Right ventricle myocardium superior (tissue), 1 donor: ENCODE data around the gene SLC44A1. TPM values are rescaled to one million over a fixed set of nuclear protein-coding genes. Genes with fewer than 3 reads are reported as not detected.

Source experiments
- ATAC-seq: fragments of 200-7000 bp; cut with Tn5 transposase; one replicate; pipeline ENCODE4 v1.9.1; 2020; ENCODE audit warnings: mild to moderate bottlenecking; ENCODE audit not compliant: poor library complexity
- DNase-seq: peaks from one replicate; pipeline ENCODE4 v3.0.0-alpha.2; 2020
- intact Hi-C: fragments of 100-400 bp; cut with DNase I; formaldehyde crosslinking; loops from one replicate; pipeline ENCODE4 v1.11.2; 2022
- total RNA-seq: library from RNA; stranded (reverse); fragmentation: NEBNext Ultra II Directional; extraction: Animal tissue kit (Norgen Biotek cat#: 25700); gene quantifications from one replicate; pipeline ENCODE4 v1.2.1, GENCODE V29; 2021
- donor health status: DM: no; HTN: yes; CAD: no; lungs with severe emphysema.

SLC44A1 gene
- total RNA-seq, 1 donor from 2014 or later: 13.5 TPM

DNA sequence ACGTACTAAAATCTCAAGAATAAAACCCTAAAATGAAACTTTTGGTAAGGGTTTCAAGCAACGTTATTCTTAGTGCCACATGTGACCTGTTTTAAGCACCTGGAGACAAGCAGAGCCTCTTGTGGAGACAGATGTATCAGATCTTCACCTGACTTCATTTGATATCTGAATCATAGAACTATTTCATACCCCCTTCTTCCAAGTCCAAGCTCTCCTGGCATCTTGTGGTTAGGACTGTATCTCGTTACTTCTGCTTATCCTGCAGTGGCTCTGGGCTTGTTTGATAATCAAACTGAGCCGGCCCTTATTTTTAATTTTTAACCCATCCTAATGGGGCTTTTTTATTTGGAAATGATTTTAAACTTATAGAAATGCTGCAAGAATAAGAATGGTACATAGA, 192.3 kb downstream of the SLC44A1 start:
- ATAC-seq (no peak), DNase-seq (no peak)
- intact Hi-C loops: no loop called here

DNA sequence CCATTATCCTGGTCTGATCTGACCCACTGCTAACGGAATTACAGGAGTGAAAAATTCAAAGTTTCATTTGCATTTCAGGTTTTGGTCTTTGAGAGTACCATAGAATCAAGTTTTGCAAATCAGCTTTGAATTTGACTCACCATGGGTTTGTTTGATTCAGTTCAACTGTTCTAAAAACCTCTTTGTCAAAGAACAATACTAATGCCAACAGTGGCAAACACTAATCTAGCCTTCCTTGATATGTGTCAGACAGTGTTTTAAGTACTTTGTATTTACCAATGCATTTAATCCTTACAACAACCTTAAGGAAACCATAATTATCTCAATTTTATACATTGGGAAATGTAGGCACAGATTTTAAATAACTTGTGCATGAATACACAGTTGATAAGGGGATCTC, 193.3 kb downstream of the SLC44A1 start:
- no peak for ATAC-seq
- intact Hi-C loops: no loop called here
- DNase-seq: no peak

DNA sequence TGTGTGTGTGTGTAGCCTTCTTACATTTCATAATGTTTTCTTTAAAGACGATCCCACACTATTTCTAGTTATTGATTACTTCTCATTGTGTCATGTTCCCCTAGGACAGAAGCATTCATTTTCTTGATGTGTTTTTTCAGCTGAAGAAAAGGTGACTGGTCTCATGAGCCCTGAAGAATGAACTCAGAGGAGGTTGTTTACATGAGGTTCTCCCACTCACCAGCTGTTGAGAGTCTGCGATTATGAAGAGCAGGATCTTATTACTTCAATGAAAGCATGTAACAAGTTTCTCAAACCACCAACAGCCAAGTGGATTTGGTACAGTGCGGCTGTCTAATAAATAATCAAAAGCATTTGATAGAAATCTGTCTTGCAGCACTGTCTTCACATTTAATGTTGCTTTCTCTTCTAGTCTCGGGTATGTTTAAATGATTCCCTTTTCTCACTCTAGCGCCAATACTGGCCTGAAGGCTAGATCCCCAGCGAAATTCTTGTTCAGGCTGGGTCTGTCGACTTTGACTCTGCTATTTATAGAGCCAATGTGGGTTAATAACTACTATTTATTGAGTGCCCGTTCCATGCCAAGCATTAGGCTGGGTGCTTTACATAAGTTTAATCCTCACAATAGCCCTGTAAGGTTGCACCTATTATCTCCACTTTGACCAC, 193.8 kb downstream of the SLC44A1 start:
- intact Hi-C loops: no loop called here
- ATAC-seq: peak; percentile 30
- no peak for DNase-seq

DNA sequence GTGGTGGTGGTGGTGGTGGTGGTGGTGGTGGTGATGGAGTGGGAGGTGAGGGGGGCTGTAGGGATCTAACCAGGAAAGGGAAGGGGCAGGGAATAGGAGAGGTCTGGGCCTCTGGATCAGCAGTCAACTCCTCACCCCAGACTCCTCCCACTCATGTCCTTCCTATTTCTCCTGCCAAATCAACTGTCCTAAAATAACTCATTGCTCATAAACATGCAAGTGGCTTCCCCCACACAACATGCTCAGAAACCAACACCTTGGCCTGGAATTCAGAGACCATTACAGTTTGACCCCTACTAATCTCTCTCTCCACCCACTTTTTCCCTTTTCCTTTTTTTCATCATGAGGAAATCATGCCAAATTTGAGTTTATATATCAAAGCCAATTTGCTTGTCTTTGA, 195.0 kb downstream of the SLC44A1 start:
- DNase-seq (no peak), ATAC-seq (peak; percentile 80)
- intact Hi-C loops: no loop called here

DNA sequence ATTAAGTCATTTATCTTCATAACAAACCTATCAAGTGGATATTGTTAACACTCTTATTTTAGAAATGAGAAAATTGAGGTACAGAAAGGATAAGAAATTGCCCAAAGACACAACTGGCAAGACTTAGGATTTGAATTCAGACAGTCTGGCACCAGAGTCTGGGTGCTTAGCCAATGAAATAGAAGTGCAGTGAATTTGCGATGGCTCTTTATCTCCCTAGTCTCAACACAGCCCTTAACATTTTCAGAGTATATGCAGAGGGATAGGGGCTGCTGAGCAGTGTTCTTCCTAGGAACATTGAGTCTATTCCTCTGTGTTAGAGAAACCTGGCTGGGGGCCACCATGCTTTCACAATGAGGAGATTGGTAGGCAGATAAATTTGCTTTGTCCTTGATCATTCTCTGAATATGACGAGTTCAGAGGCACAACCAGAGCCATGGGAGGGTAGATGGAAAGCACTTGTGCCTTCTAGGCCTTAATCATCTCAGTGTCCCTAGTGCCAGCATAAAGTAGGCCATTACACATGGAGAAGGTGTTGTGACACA, 197.2 kb downstream of the SLC44A1 start:
- peak; percentile 48 for DNase-seq
- no peak for ATAC-seq
- intact Hi-C loops: no loop called here

DNA sequence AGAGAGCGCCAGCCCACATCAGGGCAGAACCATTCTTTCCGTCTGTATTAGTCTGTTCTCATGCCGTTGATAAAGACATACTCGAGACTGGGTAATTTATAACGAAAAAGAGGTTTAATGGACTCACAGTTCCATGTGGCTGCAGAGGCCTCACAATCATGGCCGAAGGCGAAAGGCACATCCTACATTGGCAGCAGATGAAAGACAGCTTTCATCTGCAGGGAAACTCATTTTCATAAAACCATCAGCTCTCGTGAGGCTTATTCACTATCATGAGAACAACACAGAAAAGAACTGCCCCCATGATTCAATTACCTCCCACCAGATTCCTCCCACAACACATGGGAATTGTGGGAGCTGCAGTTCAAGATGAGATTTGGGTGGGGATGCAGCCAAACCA, 198.7 kb downstream of the SLC44A1 start:
- no peak for DNase-seq
- intact Hi-C loops: no loop called here
- no peak for ATAC-seq

DNA sequence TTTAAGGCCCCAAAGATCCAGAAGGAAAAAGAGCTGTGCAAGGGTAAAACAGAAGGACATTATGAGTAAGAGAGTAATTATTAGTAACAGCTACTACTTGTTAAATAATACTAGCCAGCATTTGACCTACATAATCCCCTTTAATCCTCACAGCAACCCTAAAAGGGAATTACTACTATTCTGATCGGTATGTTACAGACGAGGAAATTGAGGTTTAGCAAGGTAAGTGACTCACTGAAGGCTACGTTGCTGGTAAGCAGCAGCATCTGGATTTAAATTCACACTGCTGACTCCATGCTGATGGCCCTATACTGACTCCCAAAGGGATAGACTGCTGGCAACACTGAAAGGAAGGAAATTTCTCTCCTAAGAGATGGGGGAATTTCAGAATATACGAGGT, 199.7 kb downstream of the SLC44A1 start:
- ATAC-seq (no peak), DNase-seq (no peak)
- intact Hi-C loops: no loop called here

DNA sequence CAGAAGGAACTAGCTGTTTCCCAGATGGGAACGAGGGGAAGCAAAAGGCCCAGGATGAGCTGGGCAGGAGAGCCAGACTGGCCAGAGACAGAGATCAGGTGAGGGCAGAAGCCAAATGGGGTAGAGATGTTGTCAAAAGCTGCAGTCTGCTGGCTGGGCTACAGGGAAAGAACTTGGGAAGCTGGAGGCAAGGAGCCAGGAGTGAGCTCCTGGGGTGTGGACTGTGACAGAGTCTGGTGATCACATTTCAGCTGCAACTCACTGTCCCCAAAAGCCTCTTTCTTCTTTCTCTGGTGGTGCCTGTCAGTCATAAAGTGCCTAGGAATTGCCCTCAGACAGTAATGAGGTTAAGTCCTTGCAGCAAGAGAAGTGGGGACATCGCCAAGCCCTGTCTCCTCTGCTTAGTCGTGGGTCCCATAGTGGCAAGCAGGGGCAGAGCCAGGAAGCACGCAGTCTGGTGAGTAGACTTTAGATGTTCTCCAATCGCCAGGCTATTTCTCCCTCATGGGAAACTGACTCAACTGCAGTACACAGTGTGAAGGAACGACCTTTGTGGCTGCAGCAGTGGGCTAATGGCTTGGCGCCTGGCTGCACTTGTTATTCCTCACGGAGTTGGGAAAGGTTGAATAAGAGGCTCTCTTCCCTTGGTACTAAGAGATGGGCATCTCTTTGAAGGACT, 200.9 kb downstream of the SLC44A1 start:
- ATAC-seq: no peak
- intact Hi-C loops: no loop called here
- no peak for DNase-seq

DNA sequence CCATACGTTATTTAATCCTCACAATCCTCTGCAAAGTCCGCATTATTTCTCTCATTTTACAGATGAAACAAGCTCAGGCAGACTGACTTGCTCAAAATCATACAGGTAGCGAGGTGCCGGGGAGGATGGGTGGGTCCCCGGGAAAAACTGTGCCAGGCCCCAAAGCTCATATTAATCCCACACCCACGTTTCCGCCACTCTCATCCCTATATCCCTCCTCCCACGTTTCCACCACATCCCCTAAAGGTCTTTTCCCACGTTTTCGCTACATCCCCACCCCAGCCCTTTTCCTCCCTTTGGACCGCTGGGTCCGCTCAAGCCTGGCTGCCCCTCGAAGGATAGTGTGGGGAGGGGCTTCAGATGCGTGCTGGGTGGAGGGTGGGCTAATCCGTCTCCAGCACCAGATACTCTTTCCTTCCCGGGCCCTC, 202.9 kb downstream of the SLC44A1 start:
- intact Hi-C loops: no loop called here

DNA sequence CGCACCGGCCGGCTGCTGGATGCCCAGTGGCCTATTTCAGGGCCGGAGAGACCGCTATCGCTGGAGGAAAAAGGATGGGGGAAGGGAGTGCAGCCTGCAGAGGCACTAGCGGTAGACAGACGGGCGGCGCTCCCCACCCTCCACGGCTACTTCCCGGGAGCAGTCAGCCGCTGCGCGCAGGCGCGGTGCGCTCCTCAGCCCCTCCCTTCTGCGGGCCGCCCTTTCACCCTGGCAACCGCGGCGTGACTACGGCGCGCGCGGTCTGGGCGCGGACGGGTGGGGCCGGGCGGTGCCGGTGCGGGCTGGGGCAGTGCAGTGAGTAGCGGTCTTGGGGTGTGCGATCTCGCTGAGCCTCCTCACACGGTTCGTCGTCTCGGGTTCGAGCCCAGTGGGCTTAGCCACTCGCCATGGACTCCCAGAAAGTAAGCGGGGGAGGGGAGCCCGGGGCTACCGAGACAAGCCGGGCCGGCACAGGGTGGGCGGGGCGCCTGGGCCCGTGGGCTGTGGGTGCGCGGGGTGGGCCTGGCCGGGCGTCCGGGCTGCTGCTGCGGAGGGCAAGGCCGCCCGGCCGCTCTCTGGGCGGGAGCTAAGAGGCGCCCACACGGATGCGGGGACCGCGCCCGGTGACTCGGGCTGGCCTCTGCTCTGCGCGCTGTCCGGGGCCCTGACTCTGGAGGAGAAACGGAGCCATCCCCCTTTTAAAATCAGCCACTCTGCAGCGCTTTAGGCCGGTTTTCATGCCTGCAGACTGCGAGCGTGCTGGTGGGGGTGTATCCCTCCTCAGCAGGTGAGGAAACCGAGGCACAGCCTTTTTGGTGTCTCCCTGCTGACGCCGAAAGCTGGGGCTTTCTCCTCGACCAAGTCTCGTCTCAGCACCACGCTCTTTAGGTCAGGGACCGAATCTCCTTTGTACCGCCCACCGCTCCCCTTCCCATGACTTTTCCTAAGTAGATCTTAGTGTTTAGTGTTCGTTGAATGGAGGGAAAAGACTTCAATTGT, 203.7 kb downstream of the SLC44A1 start, which contains the start of gene FSD1L:
Gene FSD1L (plus strand): TSS at position 221 of the 999 bp plus-strand sequence. CDS start 187 bp downstream, at position 408.
- DNase-seq (peak; percentile 97), ATAC-seq (peak; percentile 99)
- intact Hi-C loops: no loop called here

More for the DNA sequence above, 202.9 kb downstream of the SLC44A1 start:
- DNase-seq (no peak), ATAC-seq (no peak)

DNA sequence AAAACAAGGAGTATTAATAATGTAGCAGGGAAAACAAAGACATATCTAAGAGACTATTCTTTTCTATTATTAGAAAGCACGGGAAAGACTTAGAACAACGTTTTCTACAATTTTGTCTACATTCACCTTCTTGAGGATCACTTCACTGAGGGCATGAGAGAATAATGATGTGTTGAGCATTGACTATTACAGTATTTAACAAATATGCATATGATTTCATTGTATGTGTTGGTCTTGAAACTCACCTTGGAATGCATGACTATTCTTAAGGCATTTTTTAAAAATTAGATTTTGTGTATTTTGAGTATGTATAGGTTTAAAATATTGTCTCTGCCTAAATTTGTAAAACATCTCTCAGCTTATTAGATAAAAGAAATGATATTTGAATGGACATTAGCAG, 204.6 kb downstream of the SLC44A1 start:
- no peak for ATAC-seq
- intact Hi-C loops: no loop called here
- DNase-seq: no peak

DNA sequence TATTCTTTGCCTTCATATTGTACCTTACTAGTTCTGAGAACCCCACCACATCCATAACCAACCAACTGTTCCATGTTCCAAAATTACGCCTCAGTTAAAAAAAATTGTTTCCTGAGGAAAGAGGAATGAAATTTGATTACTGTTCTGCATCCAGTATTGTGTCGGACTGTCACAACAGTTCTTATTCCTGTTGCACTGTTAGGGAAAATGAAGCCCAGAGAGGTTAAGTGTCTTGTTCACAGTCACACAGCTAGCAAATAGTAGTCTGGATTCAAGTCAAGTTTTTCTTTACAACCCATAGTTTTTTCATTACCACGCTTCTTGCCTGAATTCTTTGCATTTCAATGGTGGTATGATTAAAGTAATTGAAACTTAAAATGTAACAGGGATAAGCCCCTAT, 207.7 kb downstream of the SLC44A1 start:
- ATAC-seq (no peak), DNase-seq (no peak)
- intact Hi-C loops: no loop called here

DNA sequence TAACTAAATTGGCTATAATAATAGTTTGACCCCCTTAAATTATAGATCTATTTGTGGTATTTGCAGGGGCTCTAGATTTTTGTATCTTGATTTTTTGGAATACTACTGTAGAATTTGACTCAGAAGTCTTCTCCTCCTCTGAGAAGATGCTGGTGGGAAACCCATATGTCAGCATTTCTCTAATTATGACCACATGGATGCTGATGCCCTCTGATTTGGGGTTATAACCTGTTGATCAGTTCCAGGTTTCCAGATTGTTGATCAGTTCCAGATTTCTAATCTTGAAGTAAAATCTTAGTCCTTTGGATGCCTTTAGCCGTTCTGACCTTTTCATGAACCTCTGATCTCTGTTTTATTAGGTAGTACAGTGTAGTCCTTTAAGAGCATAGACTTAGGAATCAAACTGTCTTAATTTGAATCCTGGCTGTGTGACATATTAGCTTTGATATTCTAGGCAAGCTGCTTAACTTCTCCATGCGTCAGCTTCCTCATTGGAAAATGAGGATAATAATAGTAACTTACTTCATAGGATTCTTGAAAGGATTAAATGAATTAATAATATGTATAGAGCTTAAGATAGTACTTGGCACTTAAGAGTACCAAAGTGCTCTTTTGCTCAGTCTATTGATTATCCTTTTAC, 211.5 kb downstream of the SLC44A1 start:
- no peak for ATAC-seq
- DNase-seq: no peak
- intact Hi-C loops: no loop called here

DNA sequence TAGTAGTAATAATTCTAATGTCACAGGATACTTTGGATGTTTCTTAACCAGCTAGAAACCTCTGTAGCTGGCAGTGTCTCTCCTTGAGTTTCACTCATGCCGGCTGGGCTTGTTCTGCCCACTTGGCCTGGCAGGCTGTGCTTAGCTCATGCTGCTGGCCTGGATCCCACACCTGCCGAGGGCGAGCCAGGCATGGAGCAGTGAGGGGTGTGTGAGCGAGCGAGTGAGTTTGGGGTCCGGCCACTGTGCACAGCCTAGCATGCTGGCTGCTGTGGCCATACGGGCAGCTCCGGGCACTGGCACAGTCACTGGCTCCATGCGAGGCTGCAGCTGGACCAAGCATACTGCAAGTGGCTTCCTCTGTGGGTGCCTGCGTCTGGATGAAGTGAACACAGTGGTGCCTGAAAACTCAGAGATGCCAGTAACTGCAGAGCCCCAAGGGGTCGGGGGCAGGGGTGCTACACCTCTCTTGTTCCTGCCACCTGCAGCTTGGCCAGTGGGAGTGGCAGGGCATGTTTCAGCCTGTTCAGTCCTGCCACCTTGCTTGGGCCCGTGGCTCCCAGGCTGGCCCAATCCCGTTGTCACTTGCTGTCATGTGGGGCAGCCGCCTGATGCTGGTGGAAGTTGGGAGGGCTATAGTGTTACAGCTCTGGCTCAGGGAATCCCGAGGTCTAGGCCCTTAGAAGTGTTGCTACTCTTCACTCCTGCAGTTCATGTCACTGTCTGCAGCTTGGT, 213.3 kb downstream of the SLC44A1 start:
- intact Hi-C loops: no loop called here
- peak; percentile 90 for ATAC-seq
- peak; percentile 65 for DNase-seq

DNA sequence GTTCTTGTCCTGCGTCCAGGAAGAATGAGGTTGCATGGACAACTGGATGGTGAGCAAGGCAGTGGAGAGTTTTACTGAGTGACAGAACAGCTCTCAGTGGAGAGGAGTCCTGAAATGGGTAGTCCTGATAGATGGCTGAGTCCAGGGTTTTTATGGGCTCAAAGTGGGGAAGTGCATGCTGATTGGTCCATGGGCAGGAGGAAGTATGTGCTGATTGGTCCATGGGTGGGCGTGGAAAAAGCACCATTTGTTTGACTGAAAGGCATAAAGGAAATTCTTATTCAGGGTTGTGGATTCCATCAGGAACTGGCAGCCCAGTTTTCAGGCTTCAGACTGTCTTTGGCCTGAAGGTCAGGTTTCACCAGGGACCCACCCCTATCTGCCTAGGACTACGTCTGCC, 214.0 kb downstream of the SLC44A1 start:
- peak; percentile 33 for ATAC-seq
- intact Hi-C loops: no loop called here
- DNase-seq: no peak

DNA sequence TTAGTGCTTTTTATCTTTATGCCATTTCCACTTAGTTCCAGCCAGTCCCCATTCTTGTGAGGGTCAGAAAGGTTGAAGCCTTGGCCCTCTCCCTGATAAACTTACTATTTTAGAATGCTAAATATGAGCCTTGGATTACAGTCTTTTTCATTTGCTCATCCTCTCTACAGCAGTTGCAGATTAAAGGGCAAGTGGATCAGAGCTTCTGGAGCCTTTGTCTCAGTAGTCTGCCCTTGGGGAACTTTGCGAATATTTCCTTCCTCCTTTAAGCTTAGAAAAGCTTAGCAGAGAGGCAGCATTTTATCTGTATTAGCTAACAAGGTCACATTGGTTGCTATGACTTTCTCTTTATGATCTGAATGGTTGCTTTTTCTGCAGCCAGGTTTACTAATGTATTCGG, 214.9 kb downstream of the SLC44A1 start:
- intact Hi-C loops: no loop called here
- DNase-seq (no peak), ATAC-seq (no peak)

DNA sequence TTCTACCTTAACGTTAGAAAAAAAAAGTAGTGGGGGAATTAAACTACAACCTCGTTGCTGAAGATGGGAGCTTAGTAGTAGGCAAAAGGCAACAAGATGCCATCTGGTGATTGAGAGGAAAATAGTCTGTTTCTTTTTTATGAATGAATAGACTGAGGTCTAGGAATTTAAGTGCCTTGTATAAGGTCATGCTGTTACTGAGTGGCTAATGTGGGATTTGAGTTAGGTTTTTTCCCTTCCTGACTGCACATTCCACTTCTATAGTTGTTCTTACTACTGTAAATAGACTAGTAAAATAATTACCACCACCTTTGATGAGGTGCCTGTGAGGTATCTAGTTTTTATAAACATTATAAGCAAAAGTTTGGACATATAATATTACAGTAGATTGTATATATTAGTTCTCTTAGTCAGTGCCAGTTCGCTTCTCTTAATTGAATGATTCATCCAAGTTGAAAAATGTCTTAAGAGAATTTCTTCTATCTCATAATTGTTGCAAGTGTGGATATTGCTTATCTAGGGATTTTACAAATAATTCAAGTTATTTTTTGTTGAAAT, 222.5 kb downstream of the SLC44A1 start:
- no peak for ATAC-seq
- no peak for DNase-seq
- intact Hi-C loops: no loop called here

DNA sequence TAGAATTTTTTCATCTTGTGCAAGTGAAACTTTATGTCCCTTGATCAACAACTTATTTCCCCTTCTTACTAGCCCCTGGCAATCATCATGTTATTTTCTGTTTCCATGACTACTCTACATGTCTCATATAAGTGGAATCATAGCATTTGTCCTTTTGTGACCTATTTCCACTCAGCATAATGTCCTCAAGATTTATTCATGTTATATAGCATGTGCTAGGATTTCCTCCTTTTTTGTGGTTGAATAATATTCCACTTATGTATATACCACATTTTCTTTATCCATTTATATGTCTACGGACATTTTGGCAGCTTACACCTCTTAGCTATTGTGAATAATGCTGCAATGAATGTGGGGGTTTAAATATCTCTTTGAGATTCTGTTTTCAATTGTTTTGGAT, 224.4 kb downstream of the SLC44A1 start:
- no peak for ATAC-seq
- DNase-seq: no peak
- intact Hi-C loops: no loop called here
